ENCODE measurements around the gene FERMT3.

The FERMT3 gene

GRCh38 chr11:64176751-64177150 lies 29.8 kb upstream of the FERMT3 start:
- Histone ChIP-seq H2BK120ac (ENCODE audit: low read depth, low read length) (no peak overlapping the region), H2BK15ac (replicated peaks; ENCODE audit: low read depth) (no peak overlapping the region), H4K5ac (ENCODE audit: low read length) (no peak overlapping the region), H3K79me2 (ENCODE audit: control insufficient read depth, insufficient read depth, low read length) (no peaks in the 10 kb centered on the region), H3K18ac (ENCODE audit: low read length) (no peak overlapping the region), H3K56ac (ENCODE audit: low read length) (no peak overlapping the region), H3K27ac (ENCODE audit: low read depth, low read length) (no peak overlapping the region), H3K4me1 (ENCODE audit: control insufficient read depth, low read depth, low read length) (no peaks in the 10 kb centered on the region), H3K4me2 (ENCODE audit: low read length) (no peak overlapping the region), H4K8ac (ENCODE audit: low read depth, low read length) (no peak overlapping the region), H3K4ac (ENCODE audit: low read depth, low read length) (no peak overlapping the region), H3K9ac (ENCODE audit: low read length) (no peak overlapping the region), H3K27me3 (ENCODE audit: insufficient read depth, low read length, poor library complexity) (no peaks in the 10 kb centered on the region), H2AK5ac (ENCODE audit: low read length) (no peak overlapping the region), H2BK5ac (ENCODE audit: low read length) (no peak overlapping the region), H3K4me3 (ENCODE audit: low read length) (no peak overlapping the region), H3K79me1 (ENCODE audit: low read length) (no peaks in the 10 kb centered on the region), H3K23ac (ENCODE audit: low read length) (no peak overlapping the region), H3K36me3 (ENCODE audit: control insufficient read depth, insufficient read depth, low read length) (no peaks in the 10 kb centered on the region)
- DNase-seq: no peak
- no CpG with 5 or more reads among the region's 8 CpGs for WGBS (ENCODE audit: extremely low coverage, insufficient coverage, low lambda C conversion rate)

DNA sequence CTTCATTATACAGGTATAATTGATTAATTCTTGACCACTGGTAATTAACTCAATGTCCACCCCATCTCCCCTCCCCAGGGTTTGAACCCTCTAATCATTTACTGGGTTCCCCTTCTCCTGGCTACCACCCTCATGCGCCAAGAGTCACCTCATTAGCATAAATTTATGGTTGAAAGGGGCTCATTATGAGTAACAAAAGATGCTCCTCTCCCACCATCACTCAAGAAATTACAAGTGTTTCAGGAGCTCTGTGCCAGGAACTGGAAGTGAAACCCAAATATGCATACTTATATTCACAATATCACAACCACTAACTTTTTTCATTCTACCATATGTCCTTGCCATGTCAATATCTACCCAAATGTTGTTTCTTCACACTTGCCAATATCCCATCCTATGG lies 28.3 kb upstream of the FERMT3 start:
- no peak overlapping the region for H3K9ac ChIP-seq (ENCODE audit: low read length)
- DNase-seq: no peak
- no CpG with 5 or more reads among the region's 1 CpG for WGBS (ENCODE audit: extremely low coverage, insufficient coverage, low lambda C conversion rate)

DNA sequence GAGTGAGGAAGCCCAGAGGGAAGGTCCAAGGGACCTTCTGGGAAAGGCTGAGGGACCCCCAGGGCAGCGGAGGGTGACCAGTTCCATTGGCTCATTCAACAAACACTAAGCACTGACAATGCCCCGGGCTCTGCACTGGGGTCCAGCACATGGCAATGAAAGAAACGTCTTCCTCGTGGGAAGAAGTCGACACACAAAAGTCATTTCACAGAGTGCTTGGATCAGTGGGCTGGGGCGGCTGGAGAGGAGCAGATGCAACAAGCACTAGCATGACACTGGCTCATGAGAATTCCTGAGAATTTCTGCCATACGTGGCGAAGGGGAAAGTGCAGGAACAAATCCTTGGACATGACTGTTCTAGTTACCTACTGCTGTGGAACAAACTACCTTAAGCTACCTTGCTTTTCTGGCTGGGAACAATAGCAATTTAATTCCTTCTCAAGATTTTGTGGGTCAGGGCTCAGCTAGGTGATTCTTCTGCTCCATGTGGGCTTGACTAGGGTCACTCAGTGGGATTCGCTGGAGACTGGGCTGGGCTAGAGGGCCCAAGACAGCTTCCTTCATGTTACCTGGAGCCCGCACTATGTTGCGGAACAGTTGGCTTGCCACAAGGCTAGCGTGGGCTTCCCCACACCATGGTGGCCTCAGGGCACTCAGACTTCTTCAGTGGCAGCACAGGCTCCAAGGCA lies 27.4 kb upstream of the FERMT3 start:
- H3K27me3 ChIP-seq (ENCODE audit: insufficient read depth, low read length, poor library complexity): no peaks in the 10 kb centered on the region
- H3K18ac ChIP-seq (ENCODE audit: low read length): no peak overlapping the region
- no peaks in the 10 kb centered on the region for H3K4me1 ChIP-seq (ENCODE audit: control insufficient read depth, low read depth, low read length)
- no peak overlapping the region for H3K4me2 ChIP-seq (ENCODE audit: low read length)
- H3K9ac ChIP-seq (ENCODE audit: low read length): no peak overlapping the region
- no peak overlapping the region for H3K27ac ChIP-seq (ENCODE audit: low read depth, low read length)
- H3K56ac ChIP-seq (ENCODE audit: low read length): no peak overlapping the region
- H3K79me1 ChIP-seq (ENCODE audit: low read length): peaks cover 8% of the 10 kb centered on the region
- H3K23ac ChIP-seq (ENCODE audit: low read length): no peak overlapping the region
- H2BK120ac ChIP-seq (ENCODE audit: low read depth, low read length): no peak overlapping the region
- H3K4ac ChIP-seq (ENCODE audit: low read depth, low read length): no peak overlapping the region
- no peak overlapping the region for H4K5ac ChIP-seq (ENCODE audit: low read length)
- DNase-seq: no peak
- no peak overlapping the region for H2AK5ac ChIP-seq (ENCODE audit: low read length)
- H3K79me2 ChIP-seq (ENCODE audit: control insufficient read depth, insufficient read depth, low read length): peaks cover 2% of the 10 kb centered on the region
- no peak overlapping the region for H3K4me3 ChIP-seq (ENCODE audit: low read length)
- no peak overlapping the region for H2BK5ac ChIP-seq (ENCODE audit: low read length)
- no peak overlapping the region for H4K8ac ChIP-seq (ENCODE audit: low read depth, low read length)
- H2BK15ac ChIP-seq (replicated peaks; ENCODE audit: low read depth): no peak overlapping the region
- no peaks in the 10 kb centered on the region for H3K36me3 ChIP-seq (ENCODE audit: control insufficient read depth, insufficient read depth, low read length)
- WGBS (ENCODE audit: extremely low coverage, insufficient coverage, low lambda C conversion rate): no CpG with 5 or more reads among the region's 12 CpGs

More for the DNA sequence above, 28.3 kb upstream of the FERMT3 start:
- H3K79me2 ChIP-seq (ENCODE audit: control insufficient read depth, insufficient read depth, low read length): no peaks in the 10 kb centered on the region
- H3K18ac ChIP-seq (ENCODE audit: low read length): no peak overlapping the region
- H3K4ac ChIP-seq (ENCODE audit: low read depth, low read length): no peak overlapping the region
- no peak overlapping the region for H4K5ac ChIP-seq (ENCODE audit: low read length)
- H3K56ac ChIP-seq (ENCODE audit: low read length): no peak overlapping the region
- H2BK5ac ChIP-seq (ENCODE audit: low read length): no peak overlapping the region
- H3K4me3 ChIP-seq (ENCODE audit: low read length): no peak overlapping the region
- no peak overlapping the region for H3K27ac ChIP-seq (ENCODE audit: low read depth, low read length)
- no peaks in the 10 kb centered on the region for H3K4me1 ChIP-seq (ENCODE audit: control insufficient read depth, low read depth, low read length)
- H3K79me1 ChIP-seq (ENCODE audit: low read length): peaks cover under 1% of the 10 kb centered on the region
- no peak overlapping the region for H3K4me2 ChIP-seq (ENCODE audit: low read length)
- no peaks in the 10 kb centered on the region for H3K27me3 ChIP-seq (ENCODE audit: insufficient read depth, low read length, poor library complexity)
- no peak overlapping the region for H2AK5ac ChIP-seq (ENCODE audit: low read length)
- H2BK120ac ChIP-seq (ENCODE audit: low read depth, low read length): no peak overlapping the region
- no peak overlapping the region for H3K23ac ChIP-seq (ENCODE audit: low read length)
- H2BK15ac ChIP-seq (replicated peaks; ENCODE audit: low read depth): no peak overlapping the region
- H4K8ac ChIP-seq (ENCODE audit: low read depth, low read length): no peak overlapping the region
- H3K36me3 ChIP-seq (ENCODE audit: control insufficient read depth, insufficient read depth, low read length): no peaks in the 10 kb centered on the region

DNA sequence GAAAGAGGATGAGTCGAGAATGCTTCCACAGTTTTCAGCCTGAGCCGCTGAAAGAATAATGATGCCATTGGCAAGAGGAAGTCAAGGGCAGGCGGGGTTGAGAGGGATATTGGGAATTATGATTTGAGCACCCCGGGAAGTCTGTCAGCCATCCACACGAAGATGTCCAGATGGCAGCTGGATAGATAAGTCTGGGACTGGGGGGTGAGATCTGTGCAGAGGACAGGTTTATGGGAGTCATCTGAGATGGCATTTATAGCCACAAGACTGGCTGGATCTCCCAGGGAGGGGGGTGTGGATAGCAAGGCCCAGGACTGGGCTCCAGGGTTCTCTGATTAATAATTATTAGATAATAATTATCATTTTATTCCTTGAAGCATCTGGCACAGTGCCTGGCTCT lies 25.6 kb upstream of the FERMT3 start:
- no peak overlapping the region for H2BK120ac ChIP-seq (ENCODE audit: low read depth, low read length)
- no peak overlapping the region for H2AK5ac ChIP-seq (ENCODE audit: low read length)
- no peak overlapping the region for H4K8ac ChIP-seq (ENCODE audit: low read depth, low read length)
- H3K9ac ChIP-seq (ENCODE audit: low read length): no peak overlapping the region
- H3K56ac ChIP-seq (ENCODE audit: low read length): no peak overlapping the region
- H3K79me1 ChIP-seq (ENCODE audit: low read length): peaks cover 8% of the 10 kb centered on the region
- peaks cover 2% of the 10 kb centered on the region for H3K79me2 ChIP-seq (ENCODE audit: control insufficient read depth, insufficient read depth, low read length)
- no peaks in the 10 kb centered on the region for H3K36me3 ChIP-seq (ENCODE audit: control insufficient read depth, insufficient read depth, low read length)
- no peak overlapping the region for H2BK5ac ChIP-seq (ENCODE audit: low read length)
- H2BK15ac ChIP-seq (replicated peaks; ENCODE audit: low read depth): no peak overlapping the region
- H3K4me3 ChIP-seq (ENCODE audit: low read length): no peak overlapping the region
- H3K4me2 ChIP-seq (ENCODE audit: low read length): no peak overlapping the region
- no peak overlapping the region for H3K27ac ChIP-seq (ENCODE audit: low read depth, low read length)
- no peaks in the 10 kb centered on the region for H3K4me1 ChIP-seq (ENCODE audit: control insufficient read depth, low read depth, low read length)
- H4K5ac ChIP-seq (ENCODE audit: low read length): no peak overlapping the region
- no peak overlapping the region for H3K18ac ChIP-seq (ENCODE audit: low read length)
- no CpG with 5 or more reads among the region's 5 CpGs for WGBS (ENCODE audit: extremely low coverage, insufficient coverage, low lambda C conversion rate)
- no peaks in the 10 kb centered on the region for H3K27me3 ChIP-seq (ENCODE audit: insufficient read depth, low read length, poor library complexity)
- H3K4ac ChIP-seq (ENCODE audit: low read depth, low read length): no peak overlapping the region
- no peak overlapping the region for H3K23ac ChIP-seq (ENCODE audit: low read length)
- DNase-seq: no peak

- H3K79me1 ChIP-seq (ENCODE audit: low read length): peaks cover 8% of the 10 kb centered on the region
- peaks cover 2% of the 10 kb centered on the region for H3K79me2 ChIP-seq (ENCODE audit: control insufficient read depth, insufficient read depth, low read length)
- WGBS (ENCODE audit: extremely low coverage, insufficient coverage, low lambda C conversion rate): no CpG with 5 or more reads among the region's 17 CpGs
- no peak overlapping the region for H2BK15ac ChIP-seq (replicated peaks; ENCODE audit: low read depth)
- H4K5ac ChIP-seq (ENCODE audit: low read length): no peak overlapping the region
- peak; percentile 88 for DNase-seq
- no peak overlapping the region for H2BK120ac ChIP-seq (ENCODE audit: low read depth, low read length)
- no peak overlapping the region for H2AK5ac ChIP-seq (ENCODE audit: low read length)
- no peaks in the 10 kb centered on the region for H3K27me3 ChIP-seq (ENCODE audit: insufficient read depth, low read length, poor library complexity)
- no peak overlapping the region for H2BK5ac ChIP-seq (ENCODE audit: low read length)
- no peak overlapping the region for H3K4ac ChIP-seq (ENCODE audit: low read depth, low read length)
- no peaks in the 10 kb centered on the region for H3K4me1 ChIP-seq (ENCODE audit: control insufficient read depth, low read depth, low read length)
- no peak overlapping the region for H3K23ac ChIP-seq (ENCODE audit: low read length)
- peak overlapping the region; percentile 36 for H3K9ac ChIP-seq (ENCODE audit: low read length)
- no peak overlapping the region for H3K18ac ChIP-seq (ENCODE audit: low read length)
- no peaks in the 10 kb centered on the region for H3K36me3 ChIP-seq (ENCODE audit: control insufficient read depth, insufficient read depth, low read length)
- H3K56ac ChIP-seq (ENCODE audit: low read length): peak overlapping the region; percentile 66
- H3K27ac ChIP-seq (ENCODE audit: low read depth, low read length): no peak overlapping the region
- no peak overlapping the region for H4K8ac ChIP-seq (ENCODE audit: low read depth, low read length)
- H3K4me2 ChIP-seq (ENCODE audit: low read length): no peak overlapping the region
- H3K4me3 ChIP-seq (ENCODE audit: low read length): no peak overlapping the region
Measured at GRCh38 chr11:64181506-64182411, 24.8 kb upstream of the FERMT3 start.

Measured in mesendoderm (in vitro differentiated cells).